Uterus (tissue), 4 donors: Measurements from ENCODE around the gene BMPR2. TPM values are rescaled to one million over a fixed set of nuclear protein-coding genes. Genes with fewer than 3 reads are reported as not detected.

ENCODE experiments used
- DNase-seq, 2 donors: peaks; one replicate each; pipeline ENCODE4 v3.0.0-alpha.2; 2019 to 2020
- H3K27ac ChIP-seq, 2 donors: fragments of 200-600 bp; sonication (generic); 1 replicate in 1 of 2; 2 replicates in 1 of 2; pipeline ENCODE4 v1.5.1; 2016 to 2018
- H3K27me3 ChIP-seq, 2 donors: fragments of 200-600 bp; sonication (generic); one replicate each; pipeline ENCODE4 v1.5.1; 2018 to 2019; ENCODE audit warnings: control low read depth in 1 of 2
- H3K36me3 ChIP-seq, 2 donors: fragments of 200-600 bp; sonication (generic); one replicate each; pipeline ENCODE4 v1.5.1; 2019; ENCODE audit warnings: control low read depth in 1 of 2
- H3K4me1 ChIP-seq, 2 donors: fragments of 200-600 bp; sonication (generic); one replicate each; pipeline ENCODE4 v1.5.1; 2018 to 2019; ENCODE audit warnings: control low read depth in 1 of 2
- H3K4me3 ChIP-seq, 2 donors: fragments of 200-600 bp; sonication (generic); 1 replicate in 1 of 2; 2 replicates in 1 of 2; pipeline ENCODE4 v1.5.1; 2018 to 2019; ENCODE audit warnings: mild to moderate bottlenecking in 1 of 2
- H3K9me3 ChIP-seq, 2 donors: fragments of 200-600 bp; sonication (generic); one replicate each; pipeline ENCODE4 v1.5.1; 2019; ENCODE audit warnings: control low read depth in 1 of 2
- CTCF ChIP-seq, 4 experiments: fragments of 200-600 bp in 2 of 4; fragments of 450-650 bp in 2 of 4; sonication (generic) in 2 of 4; IDR thresholded peaks; one replicate each; pipeline ENCODE4 v1.5.1; 2016 to 2019; ENCODE audit warnings: antibody characterized with exemption in 4 of 4, mild to moderate bottlenecking in 2 of 4, moderate library complexity in 1 of 4
- POLR2A ChIP-seq, 2 donors: fragments of 450-650 bp; IDR thresholded peaks; one replicate each; pipeline ENCODE4 v1.6.1; 2016; ENCODE audit warnings: antibody characterized with exemption in 2 of 2, mild to moderate bottlenecking in 1 of 2, moderate library complexity in 1 of 2
- intact Hi-C: fragments of 100-400 bp; cut with DNase I; formaldehyde crosslinking; loops from one replicate; pipeline ENCODE4 v1.15.1; 2023; ENCODE audit warnings: low total_unique reads
- total RNA-seq, 4 donors: library from RNA; depleted of rRNA in 3 of 4; stranded (reverse); fragments of >200 nt in 3 of 4; gene quantifications; one replicate each; pipeline versions ENCODE4 v1.1.0 to v1.2.4, GENCODE V29; 2014 to 2023
- donor health status: DM: yes; HTN: yes; CAD: no.

Gene BMPR2
- total RNA-seq, 4 donors from 2014 or later = 38.7 to 101 (median 62.3) TPM

DNA sequence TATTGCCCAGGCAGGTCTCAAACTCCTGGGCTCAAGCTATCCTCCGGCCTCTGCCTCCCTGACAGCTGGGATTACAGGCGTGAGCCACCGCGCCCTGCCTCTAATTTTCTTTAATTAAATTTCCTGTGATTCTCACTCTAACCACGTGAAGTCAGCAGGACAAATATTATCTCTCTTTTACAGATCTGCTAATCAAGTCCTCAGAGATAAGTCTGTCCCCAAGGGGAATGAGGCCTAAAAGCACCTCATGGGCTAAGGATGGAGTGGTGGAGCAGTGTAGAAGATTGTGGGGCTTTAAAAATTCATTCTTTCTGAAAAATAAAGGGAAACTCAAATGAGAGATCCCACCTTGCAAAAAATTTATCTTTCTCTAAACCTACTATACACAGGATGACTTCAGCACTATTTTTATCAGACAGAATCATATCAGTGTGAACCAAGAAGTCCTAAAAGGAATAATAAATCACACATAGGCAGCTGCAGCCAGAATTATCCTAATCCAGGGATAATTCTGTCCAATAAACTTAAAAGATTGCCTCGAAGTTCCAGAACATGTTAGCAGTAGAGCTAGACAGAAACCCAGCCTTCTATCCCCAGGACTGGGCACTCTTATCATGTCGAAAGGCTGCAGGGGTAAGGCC lies 38.3 kb upstream of the BMPR2 start:
- TF ChIP-seq POLR2A (IDR thresholded peaks at IDR 0.05) (no peak), CTCF (IDR thresholded peaks at IDR 0.05) (no peak)

GRCh38 chr2:202339071-202339870 lies 36.9 kb upstream of the BMPR2 start:
- H3K36me3 ChIP-seq = no peaks in the 10 kb centered on the region
- no peaks in the 10 kb centered on the region for H3K27me3 ChIP-seq
- intact Hi-C loops = no loop called here
- no peak overlapping the region for H3K27ac ChIP-seq
- H3K4me1 ChIP-seq = no peaks in the 10 kb centered on the region
- no peak overlapping the region for H3K4me3 ChIP-seq
- H3K9me3 ChIP-seq = no peaks in the 10 kb centered on the region
- DNase-seq = no peak
- TF ChIP-seq CTCF (IDR thresholded peaks at IDR 0.05) (no peak), POLR2A (IDR thresholded peaks at IDR 0.05) (no peak)

More for the DNA sequence above, 38.3 kb upstream of the BMPR2 start:
- no peaks in the 10 kb centered on the region for H3K4me1 ChIP-seq
- no peaks in the 10 kb centered on the region for H3K9me3 ChIP-seq
- no peaks in the 10 kb centered on the region for H3K36me3 ChIP-seq
- no peak overlapping the region for H3K4me3 ChIP-seq
- intact Hi-C loops = no loop called here
- DNase-seq = no peak
- H3K27ac ChIP-seq = no peak overlapping the region
- no peaks in the 10 kb centered on the region for H3K27me3 ChIP-seq

- no peaks in the 10 kb centered on the region for H3K9me3 ChIP-seq
- no peak for TF ChIP-seq POLR2A (IDR thresholded peaks at IDR 0.05)
- no peaks in the 10 kb centered on the region for H3K27me3 ChIP-seq
- H3K4me1 ChIP-seq = no peaks in the 10 kb centered on the region
- DNase-seq = no peak
- H3K4me3 ChIP-seq = no peak overlapping the region
- no peaks in the 10 kb centered on the region for H3K36me3 ChIP-seq
- H3K27ac ChIP-seq = no peak overlapping the region
- intact Hi-C loops = no loop called here
These were observed 31.9 kb upstream of the BMPR2 start for GRCh38 chr2:202344178-202344577.

GRCh38 chr2:202346180-202346579 lies 29.9 kb upstream of the BMPR2 start:
- Histone ChIP-seq H3K27me3 (no peaks in the 10 kb centered on the region), H3K4me1 (no peaks in the 10 kb centered on the region), H3K9me3 (no peaks in the 10 kb centered on the region), H3K27ac (no peak overlapping the region), H3K4me3 (no peak overlapping the region), H3K36me3 (no peaks in the 10 kb centered on the region)
- TF ChIP-seq POLR2A (IDR thresholded peaks at IDR 0.05) (no peak), CTCF (IDR thresholded peaks at IDR 0.05) (no peak)
- no peak for DNase-seq
- intact Hi-C loops = no loop called here

DNA sequence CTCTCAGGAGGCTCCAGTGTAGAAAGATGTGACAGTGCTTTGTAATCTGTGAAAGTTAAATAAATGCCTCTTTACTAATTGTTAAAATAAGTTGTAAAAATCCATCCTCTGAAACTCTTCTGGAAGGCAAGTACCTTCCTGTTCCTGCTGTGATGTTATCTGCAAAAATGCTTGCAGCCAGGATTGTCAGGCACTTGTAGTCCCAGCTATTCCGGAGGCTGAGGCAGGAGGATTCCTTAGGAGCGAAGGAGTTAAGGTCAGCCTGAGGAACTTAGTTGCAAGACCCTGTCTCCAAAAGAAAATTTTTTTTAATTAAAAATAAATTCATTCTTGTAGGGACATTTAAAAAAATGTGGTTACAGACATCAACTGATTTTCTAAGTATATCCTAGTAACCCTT lies 22.7 kb upstream of the BMPR2 start:
- Histone ChIP-seq H3K4me3 (no peak overlapping the region), H3K36me3 (no peaks in the 10 kb centered on the region), H3K4me1 (no peaks in the 10 kb centered on the region), H3K9me3 (no peaks in the 10 kb centered on the region), H3K27me3 (no peaks in the 10 kb centered on the region), H3K27ac (no peak overlapping the region)
- intact Hi-C loops = no loop called here
- TF ChIP-seq CTCF (IDR thresholded peaks at IDR 0.05) = no peak
- no peak for TF ChIP-seq POLR2A (IDR thresholded peaks at IDR 0.05)
- DNase-seq = no peak
